HTERT RPE-1 (cell line): ENCODE measurements around the gene CYP2F1.
"Not testable (repeated sequence)": the region's sequence is repeated elsewhere in the genome, so short reads cannot be mapped to it uniquely, and the experiment has no call there.

Source experiments
- in situ Hi-C: fragments of 300-500 bp; cut with MboI; formaldehyde crosslinking; loops from 4 replicates; pipeline ENCODE4 v1.14.3; 2020; ENCODE audit warnings: low sequenced_read_pairs

Gene CYP2F1, protein sequence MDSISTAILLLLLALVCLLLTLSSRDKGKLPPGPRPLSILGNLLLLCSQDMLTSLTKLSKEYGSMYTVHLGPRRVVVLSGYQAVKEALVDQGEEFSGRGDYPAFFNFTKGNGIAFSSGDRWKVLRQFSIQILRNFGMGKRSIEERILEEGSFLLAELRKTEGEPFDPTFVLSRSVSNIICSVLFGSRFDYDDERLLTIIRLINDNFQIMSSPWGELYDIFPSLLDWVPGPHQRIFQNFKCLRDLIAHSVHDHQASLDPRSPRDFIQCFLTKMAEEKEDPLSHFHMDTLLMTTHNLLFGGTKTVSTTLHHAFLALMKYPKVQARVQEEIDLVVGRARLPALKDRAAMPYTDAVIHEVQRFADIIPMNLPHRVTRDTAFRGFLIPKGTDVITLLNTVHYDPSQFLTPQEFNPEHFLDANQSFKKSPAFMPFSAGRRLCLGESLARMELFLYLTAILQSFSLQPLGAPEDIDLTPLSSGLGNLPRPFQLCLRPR

DNA sequence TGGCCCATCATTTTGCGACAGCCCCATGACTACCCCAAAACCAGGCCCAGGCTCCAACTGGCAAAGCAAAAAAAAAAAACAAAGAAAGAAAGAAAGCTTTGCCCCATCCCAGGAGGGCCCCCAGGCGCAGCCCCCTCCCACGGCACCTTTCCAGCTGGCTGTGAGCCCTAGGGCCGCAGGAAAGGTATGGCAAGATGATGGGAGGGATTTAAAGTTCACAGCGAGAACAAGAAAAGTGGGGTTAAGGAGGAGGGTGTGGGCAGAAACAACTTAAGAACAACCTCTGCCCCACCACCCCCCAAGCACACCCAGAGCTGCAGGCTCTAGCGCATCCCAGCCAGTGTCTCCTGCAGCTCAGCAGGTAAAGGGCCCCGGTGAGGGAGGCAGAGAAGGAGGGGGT is at the start of gene CYP2F1:
TSS of gene CYP2F1 (plus strand) at position 301 of the 400 bp plus-strand sequence. CDS start 1,757 bp downstream, outside the sequence.
- in situ Hi-C loops, result no loop called here

GRCh38 chr19:41064974-41065569 is 49.2 kb upstream of the CYP2F1 start:
- in situ Hi-C loops, result no loop called here

DNA sequence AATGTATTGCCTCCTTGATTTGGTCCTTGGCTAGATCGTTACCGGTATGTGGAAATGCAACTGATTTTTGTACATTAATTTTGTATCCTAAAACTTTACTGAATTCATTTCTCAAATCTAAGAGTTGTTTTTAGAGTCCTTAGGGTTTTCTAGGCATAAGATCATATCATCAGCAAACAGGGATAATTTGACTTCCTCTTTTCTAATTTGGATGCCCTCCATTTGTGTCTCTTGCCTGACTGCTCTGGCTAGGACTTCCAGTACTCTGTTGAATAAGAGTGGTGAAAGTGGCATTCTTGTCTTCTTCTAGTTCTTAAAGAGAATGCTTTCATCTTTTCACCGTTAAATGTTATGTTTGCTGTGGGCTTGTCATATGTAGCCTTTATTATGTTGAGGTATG is 37.9 kb upstream of the CYP2F1 start:
- in situ Hi-C loops, result no loop called here

GRCh38 chr19:41083516-41083915 is 30.7 kb upstream of the CYP2F1 start:
- in situ Hi-C loops, result no loop called here

DNA sequence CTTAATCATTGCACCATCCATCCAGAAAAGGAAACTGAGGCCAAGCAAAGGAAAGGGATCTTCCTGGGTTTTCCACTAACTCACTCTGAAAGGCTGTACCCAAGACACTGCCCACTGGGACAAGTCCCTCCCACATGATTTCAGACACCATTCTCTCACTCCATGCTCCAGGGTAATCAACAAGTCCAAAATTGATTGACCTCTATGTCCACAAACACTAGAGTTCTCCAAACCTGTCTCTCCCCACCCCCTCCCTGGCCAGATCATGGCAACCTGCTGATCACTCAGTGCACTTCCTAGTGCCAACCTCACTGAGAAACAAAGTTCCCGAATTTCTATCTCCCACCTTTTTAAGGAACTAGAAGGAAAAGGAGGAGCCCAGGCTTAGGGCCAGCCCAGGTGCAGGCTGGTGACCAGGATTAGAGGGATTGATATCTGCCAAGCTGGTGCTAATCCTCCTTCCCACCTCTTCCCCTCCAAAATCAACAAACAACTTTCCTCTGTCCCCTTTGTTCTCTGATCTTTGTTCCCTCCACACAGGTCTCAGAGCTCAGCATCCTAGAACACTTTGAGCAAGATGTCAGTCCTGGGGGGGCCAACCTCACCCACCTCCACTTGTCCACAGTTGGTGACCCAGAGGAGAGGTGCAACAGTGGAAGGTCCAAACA is 28.4 kb upstream of the CYP2F1 start:
- in situ Hi-C loops, result no loop called here

GRCh38 chr19:41088151-41088550 is 26.1 kb upstream of the CYP2F1 start, which contains the start of gene CYP2A13:
Gene CYP2A13 (plus strand): TSS chr19:41088451. CDS start chr19:41088472, 21 bp downstream.
- in situ Hi-C loops, result no loop called here

- in situ Hi-C loops, result no loop called here
Observed at GRCh38 chr19:41089959-41090358, 24.3 kb upstream of the CYP2F1 start.

DNA sequence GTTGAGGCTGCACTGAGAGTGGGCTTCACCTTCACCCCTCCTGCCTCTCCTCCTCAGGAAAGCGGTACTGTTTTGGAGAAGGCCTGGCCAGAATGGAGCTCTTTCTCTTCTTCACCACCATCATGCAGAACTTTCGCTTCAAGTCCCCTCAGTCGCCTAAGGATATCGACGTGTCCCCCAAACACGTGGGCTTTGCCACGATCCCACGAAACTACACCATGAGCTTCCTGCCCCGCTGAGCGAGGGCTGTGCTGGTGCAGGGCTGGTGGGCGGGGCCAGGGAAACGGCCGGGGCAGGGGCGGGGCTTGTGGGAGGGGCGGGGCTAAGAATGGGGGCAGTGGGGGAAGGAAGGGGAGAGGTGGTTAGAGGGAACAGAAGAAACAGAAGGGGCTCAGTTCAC is 18.5 kb upstream of the CYP2F1 start:
- in situ Hi-C loops, result no loop called here

DNA sequence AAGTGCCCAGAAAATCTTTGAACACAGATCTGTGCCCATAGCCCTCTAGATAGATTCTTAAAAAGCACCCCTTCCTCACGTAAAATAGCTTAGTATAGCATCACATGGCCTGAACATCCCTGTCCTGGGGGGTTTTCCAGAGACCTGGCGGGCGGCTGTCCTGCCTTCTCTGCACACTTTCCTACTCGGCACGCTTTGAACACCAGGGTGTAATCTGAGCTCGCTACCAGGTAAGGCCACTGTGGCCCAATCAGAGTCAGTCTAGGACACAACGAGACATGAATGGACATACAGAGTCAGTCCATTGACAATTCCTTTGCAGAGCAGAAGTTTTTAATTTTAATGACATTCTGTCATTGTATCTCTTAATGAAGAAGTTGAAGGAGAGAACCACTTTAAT is 17.9 kb upstream of the CYP2F1 start:
- in situ Hi-C loops, result no loop called here

- in situ Hi-C loops, result no loop called here
Observed at GRCh38 chr19:41097302-41097701, 16.9 kb upstream of the CYP2F1 start.

- in situ Hi-C loops, result no loop called here
Observed at GRCh38 chr19:41098762-41099161, 15.5 kb upstream of the CYP2F1 start.

DNA sequence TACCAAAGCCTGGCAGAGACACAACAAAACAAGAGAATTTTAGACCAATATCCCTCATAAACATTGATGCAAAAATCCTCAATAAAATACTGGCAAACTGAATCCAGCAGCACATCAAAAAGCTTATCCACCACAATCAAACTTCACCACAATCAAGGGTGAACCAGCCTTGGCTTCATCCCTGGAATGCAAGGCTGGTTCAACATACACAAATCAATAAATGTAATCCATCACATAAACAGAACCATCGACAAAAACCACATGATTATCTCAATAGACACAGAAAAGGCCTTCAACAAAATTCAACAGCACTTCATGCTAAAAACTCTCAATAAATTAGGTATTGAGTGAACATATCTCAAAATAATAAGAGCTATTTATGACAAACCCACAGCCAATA is 12.0 kb upstream of the CYP2F1 start:
- in situ Hi-C loops, result not testable (repeated sequence)

GRCh38 chr19:41106177-41106576 is 8.1 kb upstream of the CYP2F1 start:
- in situ Hi-C loops, result no loop called here

- in situ Hi-C loops, result no loop called here
Observed at GRCh38 chr19:41111296-41111695, 2.9 kb upstream of the CYP2F1 start.

- in situ Hi-C loops, result no loop called here
Observed at GRCh38 chr19:41111750-41112295, 2.4 kb upstream of the CYP2F1 start.

- in situ Hi-C loops, result no loop called here
Observed at GRCh38 chr19:41112728-41113290, 1.4 kb upstream of the CYP2F1 start.

GRCh38 chr19:41116261-41116660 is 2.0 kb downstream of the CYP2F1 start:
- in situ Hi-C loops, result no loop called here

GRCh38 chr19:41120929-41121911 is 7.0 kb downstream of the CYP2F1 start:
- in situ Hi-C loops, result not testable (repeated sequence)

GRCh38 chr19:41122846-41123245 is 8.6 kb downstream of the CYP2F1 start:
- in situ Hi-C loops, result not testable (repeated sequence)
